ENCODE data around the gene LRRC18.

GRCh38 chr10:48935577-48935976, 4.1 kb downstream of the LRRC18 start:
- TF ChIP-seq REST (IDR thresholded peaks at IDR 0.05; ENCODE audit: insufficient read depth in 1 of 2, low read depth in 2 of 2, low read length in 2 of 2): no peak
- no peak for TF ChIP-seq POLR2AphosphoS5 (IDR thresholded peaks at IDR 0.05; ENCODE audit: low read depth, low read length)
- TF ChIP-seq SIN3A (IDR thresholded peaks at IDR 0.05; ENCODE audit: borderline replicate concordance, insufficient read depth, low read length): no peak
- TF ChIP-seq TAF1 (IDR thresholded peaks at IDR 0.05; ENCODE audit: borderline replicate concordance, insufficient read depth, low read length): no peak

Data from PFSK-1 (cell line).